Measurements from ENCODE around the gene BIRC5.
"Not testable (repeated sequence)": the region's sequence is repeated elsewhere in the genome, so short reads cannot be mapped to it uniquely, and the experiment has no call there.

The BIRC5 gene

GRCh38 chr17:78214016-78214705, at the start of gene BIRC5:
BIRC5 (plus strand) TSS chr17:78214253; CDS start chr17:78214317, 64 bp downstream.
- DNase-seq (ENCODE audit: low read depth) = peak; percentile 83

DNA sequence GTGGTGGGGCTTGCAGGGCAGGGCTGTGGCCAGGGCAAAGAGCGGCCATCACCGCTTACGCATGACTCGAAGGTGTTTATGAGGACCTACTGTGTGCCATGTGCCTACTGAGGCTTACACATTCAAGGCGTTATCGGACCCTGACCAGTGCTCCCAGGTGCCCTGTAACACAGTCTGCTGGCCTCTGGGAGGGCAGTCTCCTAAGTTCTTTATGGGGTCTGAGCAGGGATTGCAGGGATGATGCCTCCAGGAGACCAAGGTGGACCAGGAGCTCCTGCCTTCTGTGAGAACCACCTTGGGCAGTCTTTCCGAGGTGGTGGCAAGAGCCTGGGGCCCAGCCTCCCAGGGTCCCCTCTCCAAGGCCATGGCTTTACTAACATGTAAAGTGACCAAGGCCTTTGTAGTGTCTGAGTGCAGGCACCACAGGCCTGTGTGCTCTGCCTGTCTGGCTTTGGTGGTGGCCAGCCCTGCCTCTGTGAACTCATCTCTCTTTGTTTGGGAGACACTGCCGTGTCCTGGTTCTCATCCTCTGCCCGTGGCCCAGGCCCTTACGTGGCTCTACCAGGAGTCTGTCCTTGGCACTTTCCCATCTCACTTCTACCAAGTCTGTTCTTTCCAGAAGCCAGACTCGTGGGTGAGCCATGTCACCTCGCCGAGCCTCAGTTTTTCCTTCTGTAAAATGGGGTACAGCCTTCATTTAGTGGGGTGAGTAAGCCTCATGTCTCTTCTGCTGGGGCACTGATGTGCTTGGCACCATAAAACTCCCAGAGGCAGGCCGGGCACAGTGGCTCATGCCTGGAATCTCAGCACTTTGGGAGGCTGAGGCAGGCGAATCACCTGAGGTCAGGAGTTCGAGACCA, 49.1 kb upstream of the BIRC5 start:
- DNase-seq (ENCODE audit: low read depth) = no peak

- no peak for DNase-seq (ENCODE audit: low read depth)
These were observed 47.6 kb upstream of the BIRC5 start for GRCh38 chr17:78166416-78166815.

DNA sequence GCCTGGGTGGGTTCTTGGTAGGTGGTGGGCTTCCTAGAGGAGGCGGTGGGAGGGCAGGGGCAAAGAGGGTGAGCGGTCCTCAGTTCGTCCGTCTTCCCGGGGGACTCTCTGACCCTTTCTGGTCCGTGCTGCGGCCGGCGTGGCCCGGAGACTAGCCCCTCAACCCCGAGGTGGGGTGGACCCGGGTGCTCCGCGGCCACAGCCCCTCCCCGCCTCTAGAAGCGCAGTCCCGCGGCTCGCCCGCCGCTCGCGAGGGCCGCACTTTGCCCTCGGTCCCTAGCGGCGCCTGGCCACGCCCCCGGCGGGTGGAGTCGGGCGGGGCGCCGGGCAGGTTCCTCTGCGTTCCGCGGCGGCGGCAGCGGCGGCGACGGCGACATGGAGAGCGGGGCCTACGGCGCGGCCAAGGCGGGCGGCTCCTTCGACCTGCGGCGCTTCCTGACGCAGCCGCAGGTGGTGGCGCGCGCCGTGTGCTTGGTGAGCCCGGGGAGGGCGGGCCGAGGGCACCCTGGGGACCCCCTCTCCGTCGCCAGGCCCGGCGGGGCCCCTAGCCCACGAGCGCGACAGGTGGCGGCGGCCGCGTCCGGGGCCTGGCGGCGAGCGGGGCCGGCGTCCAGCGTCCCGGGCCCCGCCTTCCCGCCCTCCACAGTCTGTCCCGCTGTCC, 45.7 kb upstream of the BIRC5 start, which contains the start of gene SYNGR2:
Gene SYNGR2, plus strand, starts transcription at position 340 of the 661 bp plus-strand sequence. Its CDS starts 36 bp downstream, at position 376.
- DNase-seq (ENCODE audit: low read depth) = peak; percentile 35

DNA sequence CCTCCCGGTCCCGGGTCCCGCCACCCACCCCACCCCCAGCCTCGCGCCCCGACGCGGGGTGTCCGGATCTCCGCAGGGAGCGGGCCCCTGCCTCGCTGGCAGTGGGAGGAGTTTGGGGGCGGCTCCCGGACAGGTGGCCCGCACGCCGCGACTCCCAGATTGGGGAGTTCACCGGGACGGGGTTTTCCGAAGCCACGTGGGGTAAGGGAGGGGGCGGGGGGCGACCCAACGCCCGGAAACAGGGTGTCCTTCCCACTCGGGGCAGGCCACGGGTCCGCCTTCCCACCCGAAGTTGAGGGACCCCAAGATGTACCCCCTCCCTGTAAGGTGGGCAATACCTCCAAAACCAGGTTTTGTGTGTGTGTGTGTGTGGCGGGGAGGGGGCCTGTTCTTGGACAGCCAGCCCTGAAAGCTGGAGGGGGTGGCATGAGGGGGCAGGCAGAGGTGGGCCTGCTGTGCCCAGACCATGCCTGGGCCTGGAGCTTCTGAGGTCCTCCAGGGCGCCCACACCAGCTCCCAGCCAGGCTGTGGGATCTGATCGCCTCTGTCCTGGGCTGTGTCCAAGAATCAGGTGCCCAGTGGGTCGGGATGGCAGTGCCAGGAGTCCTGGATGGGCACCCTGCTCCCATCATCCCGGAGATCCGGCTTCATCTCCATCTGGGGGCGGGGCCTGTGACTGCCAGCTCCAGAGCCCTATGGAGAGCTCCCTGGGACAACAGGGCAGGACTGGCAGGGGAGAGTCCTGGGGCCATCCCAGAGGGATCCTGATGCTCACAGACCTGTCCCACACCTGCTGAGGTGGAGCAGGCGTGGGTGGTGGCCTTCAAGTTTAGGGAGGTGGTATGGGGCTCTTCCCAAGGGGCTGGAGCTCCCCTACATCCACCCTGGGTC, 44.9 kb upstream of the BIRC5 start:
- DNase-seq (ENCODE audit: low read depth) = peak; percentile 32

- no peak for DNase-seq (ENCODE audit: low read depth)
These were observed 43.1 kb upstream of the BIRC5 start for GRCh38 chr17:78170692-78171590.

DNA sequence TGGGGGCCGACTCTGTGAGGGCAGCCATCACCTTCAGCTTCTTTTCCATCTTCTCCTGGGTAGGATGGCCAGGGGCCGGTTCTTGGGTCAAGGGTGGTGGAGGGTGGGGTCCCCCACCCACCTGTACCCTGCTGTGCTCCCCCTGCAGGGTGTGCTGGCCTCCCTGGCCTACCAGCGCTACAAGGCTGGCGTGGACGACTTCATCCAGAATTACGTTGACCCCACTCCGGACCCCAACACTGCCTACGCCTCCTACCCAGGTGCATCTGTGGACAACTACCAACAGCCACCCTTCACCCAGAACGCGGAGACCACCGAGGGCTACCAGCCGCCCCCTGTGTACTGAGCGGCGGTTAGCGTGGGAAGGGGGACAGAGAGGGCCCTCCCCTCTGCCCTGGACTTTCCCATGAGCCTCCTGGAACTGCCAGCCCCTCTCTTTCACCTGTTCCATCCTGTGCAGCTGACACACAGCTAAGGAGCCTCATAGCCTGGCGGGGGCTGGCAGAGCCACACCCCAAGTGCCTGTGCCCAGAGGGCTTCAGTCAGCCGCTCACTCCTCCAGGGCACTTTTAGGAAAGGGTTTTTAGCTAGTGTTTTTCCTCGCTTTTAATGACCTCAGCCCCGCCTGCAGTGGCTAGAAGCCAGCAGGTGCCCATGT, 42.3 kb upstream of the BIRC5 start:
- not testable (repeated sequence) for DNase-seq (ENCODE audit: low read depth)

DNA sequence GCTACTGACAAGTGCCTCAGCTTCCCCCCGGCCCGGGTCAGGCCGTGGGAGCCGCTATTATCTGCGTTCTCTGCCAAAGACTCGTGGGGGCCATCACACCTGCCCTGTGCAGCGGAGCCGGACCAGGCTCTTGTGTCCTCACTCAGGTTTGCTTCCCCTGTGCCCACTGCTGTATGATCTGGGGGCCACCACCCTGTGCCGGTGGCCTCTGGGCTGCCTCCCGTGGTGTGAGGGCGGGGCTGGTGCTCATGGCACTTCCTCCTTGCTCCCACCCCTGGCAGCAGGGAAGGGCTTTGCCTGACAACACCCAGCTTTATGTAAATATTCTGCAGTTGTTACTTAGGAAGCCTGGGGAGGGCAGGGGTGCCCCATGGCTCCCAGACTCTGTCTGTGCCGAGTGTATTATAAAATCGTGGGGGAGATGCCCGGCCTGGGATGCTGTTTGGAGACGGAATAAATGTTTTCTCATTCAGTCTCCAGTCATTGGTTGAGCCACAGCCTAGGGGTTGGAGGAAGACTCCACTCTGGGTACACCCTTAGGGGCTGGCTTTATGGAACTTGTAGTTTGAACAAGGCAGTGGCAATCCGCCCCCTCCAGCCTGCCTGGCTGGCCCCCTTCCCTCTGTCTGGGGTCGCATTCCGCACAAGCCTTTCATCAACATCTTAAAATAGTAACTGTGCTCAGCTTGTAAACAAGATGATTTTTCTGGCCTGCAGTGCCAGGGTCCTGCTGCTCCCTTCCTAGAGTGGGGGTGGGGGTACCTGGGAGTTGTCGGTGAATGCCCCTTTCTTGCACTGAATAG, 41.6 kb upstream of the BIRC5 start:
- DNase-seq (ENCODE audit: low read depth) = no peak

DNA sequence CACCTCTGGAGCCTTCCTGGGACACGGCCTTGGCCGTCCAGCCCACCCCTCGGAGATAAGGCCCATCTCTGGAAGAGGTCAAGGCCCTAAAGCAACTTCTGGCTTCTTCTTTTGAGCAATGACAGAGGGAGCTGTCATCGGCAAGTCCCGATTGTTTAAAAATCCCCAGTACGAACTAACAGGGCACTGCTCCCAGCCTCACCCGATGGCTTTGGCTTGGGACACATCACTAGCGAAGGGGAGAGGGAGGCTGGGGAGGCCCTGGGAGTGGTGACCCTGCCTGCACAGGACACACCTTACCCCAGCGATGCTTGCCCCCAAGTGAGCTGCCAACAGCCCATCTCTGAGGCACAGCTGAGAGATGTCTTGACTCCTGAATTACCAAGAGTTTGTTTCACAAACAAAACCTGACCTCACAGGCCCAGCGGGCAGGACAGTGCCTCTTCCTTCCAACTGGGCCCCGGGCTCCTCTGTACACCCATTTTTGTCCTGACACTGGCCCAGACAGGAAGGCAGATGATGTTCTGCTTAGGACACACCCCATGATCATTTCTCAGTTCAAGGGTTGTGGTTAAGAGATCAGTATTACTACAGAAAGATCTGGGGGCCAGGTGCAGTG, 40.8 kb upstream of the BIRC5 start:
- no peak for DNase-seq (ENCODE audit: low read depth)

GRCh38 chr17:78174346-78174869, 39.6 kb upstream of the BIRC5 start:
- DNase-seq (ENCODE audit: low read depth) = no peak

GRCh38 chr17:78174870-78175642, 39.0 kb upstream of the BIRC5 start:
- DNase-seq (ENCODE audit: low read depth) = no peak

- DNase-seq (ENCODE audit: low read depth) = no peak
These were observed 38.4 kb upstream of the BIRC5 start for GRCh38 chr17:78175643-78175981.

GRCh38 chr17:78176548-78177025, 37.5 kb upstream of the BIRC5 start:
- peak; percentile 43 for DNase-seq (ENCODE audit: low read depth)

DNA sequence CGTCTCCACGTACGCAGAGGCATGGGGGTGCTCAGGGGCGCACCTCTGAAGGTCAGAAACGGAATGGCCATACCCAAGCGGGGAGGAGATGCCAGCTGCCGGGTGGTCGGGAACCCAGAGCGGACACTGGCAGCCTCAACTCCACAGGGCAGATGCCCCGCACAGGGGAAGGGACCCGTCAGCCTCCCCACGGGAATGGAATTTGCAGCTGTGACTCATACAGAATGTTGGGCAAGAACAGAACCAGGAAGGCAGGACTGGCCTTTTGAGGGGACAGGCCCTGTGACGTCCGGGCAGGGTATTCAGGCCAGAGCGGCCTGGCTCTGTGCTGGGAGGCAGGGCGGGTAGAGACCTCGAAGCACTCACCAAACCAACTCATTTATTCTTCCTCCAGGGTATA, 34.7 kb upstream of the BIRC5 start:
- DNase-seq (ENCODE audit: low read depth) = peak; percentile 84

DNA sequence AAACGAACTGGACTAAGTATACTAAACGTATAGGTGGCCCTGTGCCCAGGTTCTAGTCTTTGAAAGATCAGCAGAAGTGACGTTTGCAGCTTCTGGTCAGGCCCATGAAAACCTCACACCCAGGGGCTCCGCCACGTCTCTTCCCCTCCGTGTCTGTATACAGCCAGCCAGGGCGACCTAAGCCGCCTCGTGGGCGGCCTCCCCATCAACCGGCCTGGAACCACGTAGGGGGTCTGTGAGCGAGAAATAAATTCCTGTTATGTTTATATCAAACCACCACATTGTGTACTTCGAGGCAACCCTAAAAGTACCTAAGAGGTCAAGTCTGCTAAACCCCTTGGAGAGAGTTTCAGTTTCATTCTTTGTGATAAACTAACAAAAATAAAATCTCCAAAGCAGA, 34.0 kb upstream of the BIRC5 start:
- peak; percentile 49 for DNase-seq (ENCODE audit: low read depth)

DNA sequence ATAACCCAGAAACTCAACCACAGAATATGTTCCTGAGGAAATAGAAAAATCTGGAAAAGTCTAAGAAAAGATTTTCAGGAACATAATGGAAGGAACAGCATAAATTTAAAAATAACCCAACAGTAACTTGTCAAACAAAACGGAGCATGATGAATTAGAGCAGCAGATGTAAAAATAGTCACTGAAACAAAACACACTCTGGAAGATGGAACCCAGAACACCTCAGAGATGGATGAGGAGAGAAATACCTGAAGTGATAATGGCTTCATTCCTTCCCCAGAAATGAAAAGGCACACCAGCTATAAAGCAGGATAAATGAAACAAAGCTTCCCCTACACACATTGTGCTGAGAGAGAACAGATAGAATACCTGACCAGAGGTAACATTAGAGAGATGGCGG, 33.5 kb upstream of the BIRC5 start:
- DNase-seq (ENCODE audit: low read depth) = no peak

- DNase-seq (ENCODE audit: low read depth) = no peak
These were observed 31.5 kb upstream of the BIRC5 start for GRCh38 chr17:78182504-78182903.

DNA sequence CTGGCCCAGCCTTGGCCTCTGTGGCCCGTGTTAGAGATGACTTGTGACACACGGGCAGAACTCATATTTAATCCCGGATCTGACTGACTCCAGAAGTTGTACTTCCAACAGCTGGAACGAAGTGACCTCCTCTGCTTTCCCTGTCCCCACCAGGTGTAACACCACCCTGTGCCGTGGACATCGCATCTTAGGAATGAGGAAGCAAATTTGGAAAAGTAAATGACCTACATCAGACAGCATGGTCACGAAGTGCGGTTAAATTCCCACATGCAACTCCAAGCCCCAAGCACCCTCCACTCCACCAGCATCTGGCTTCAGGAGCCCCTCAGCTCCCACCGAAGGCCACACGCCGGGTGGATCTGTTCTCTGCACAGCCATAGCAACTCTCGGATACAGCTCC, 30.1 kb upstream of the BIRC5 start:
- no peak for DNase-seq (ENCODE audit: low read depth)
